GM12878 (cell line): ENCODE results near the gene MYO15B. TPM values are rescaled to one million over a fixed set of nuclear protein-coding genes. Genes with fewer than 3 reads are reported as not detected.

Experiments used
- ATAC-seq: fragments of 200-7000 bp; cut with Tn5 transposase; 3 replicates; pipeline ENCODE4 v1.9.1; 2020; ENCODE audit warnings: mild to moderate bottlenecking, moderate library complexity
- BruUV-seq: library from RNA; stranded (reverse); fragments of 400-500 nt; replicated peaks from 2 replicates; lab custom pipeline; 2021; lab: Mats Ljungman, UMichigan
- CTCF ChIA-PET: fragments of 300-600 bp; sonication (Branson Sonifier 250); formaldehyde crosslinking; extraction: SDS; loops from one replicate; lab custom pipeline; 2021; ENCODE audit warnings: inconsistent platforms; lab: Yijun Ruan, JAX
- POLR2A ChIA-PET: fragments of 350-600 bp; formaldehyde crosslinking; extraction: SDS; loops from one replicate; lab custom pipeline; 2021; ENCODE audit warnings: inconsistent platforms; lab: Charles Lee
- RAD21 ChIA-PET: fragments of 300-600 bp; sonication (Branson Sonifier 250); formaldehyde crosslinking; loops from one replicate; lab custom pipeline; 2023; ENCODE audit warnings: antibody characterized with exemption; ENCODE audit not compliant: unreplicated experiment; lab: Charles Lee
- SMC1A ChIA-PET: fragments of 300-600 bp; sonication (Branson Sonifier 250); formaldehyde crosslinking; loops from one replicate; lab custom pipeline; 2023; ENCODE audit not compliant: unreplicated experiment, uncharacterized antibody; lab: Charles Lee
- DNase-seq: peaks from one replicate; pipeline ENCODE4 v3.0.0-alpha.2; 2011; ENCODE audit warnings: low read depth, low spot score
- FAIRE-seq: peaks from 3 replicates; lab custom pipeline; 2011; peaks lifted over from hg19 to GRCh38; lab: Jason Lieb, UNC
- H2AFZ ChIP-seq: 2 replicates; pipeline ENCODE4 v1.6.0; 2011; ENCODE audit warnings: low read depth, low read length, control low read depth; ENCODE audit not compliant: control insufficient read depth
- H3K27ac ChIP-seq: 2 replicates; pipeline ENCODE4 v1.5.1; 2011; ENCODE audit warnings: control low read depth; ENCODE audit not compliant: control insufficient read depth, insufficient read depth
- H3K27me3 ChIP-seq, 2 experiments: replicated peaks in 1 of 2; 2 replicates each; pipeline versions ENCODE4 v1.6.0 to v1.6.1; 2011; ENCODE audit warnings: low read length in 1 of 2; ENCODE audit not compliant: control insufficient read depth in 2 of 2, insufficient read depth in 2 of 2
- H3K36me3 ChIP-seq, 2 experiments: 2 replicates each; pipeline ENCODE4 v1.5.1; 2011; ENCODE audit warnings: low read length in 1 of 2; ENCODE audit not compliant: control insufficient read depth in 2 of 2, insufficient read depth in 2 of 2
- H3K4me1 ChIP-seq: 2 replicates; pipeline ENCODE4 v1.6.1; 2011; ENCODE audit warnings: mild to moderate bottlenecking, low read length, moderate library complexity, mixed read lengths; ENCODE audit not compliant: control insufficient read depth, insufficient read depth
- H3K4me2 ChIP-seq: 2 replicates; pipeline ENCODE4 v1.6.0; 2011; ENCODE audit warnings: control low read depth; ENCODE audit not compliant: control insufficient read depth, insufficient read depth
- H3K4me3 ChIP-seq: fragments of 200-600 bp; sonication (generic); 2 replicates; pipeline ENCODE4 v1.5.1; 2016
- H3K79me2 ChIP-seq: 2 replicates; pipeline ENCODE4 v1.6.0; 2011; ENCODE audit warnings: low read length; ENCODE audit not compliant: control insufficient read depth, insufficient read depth
- H3K9ac ChIP-seq: 2 replicates; pipeline ENCODE4 v1.8.0; 2011; ENCODE audit warnings: low read length, control low read depth, mixed read lengths; ENCODE audit not compliant: control insufficient read depth, insufficient read depth
- H3K9me3 ChIP-seq: replicated peaks from 3 replicates; pipeline ENCODE4 v1.5.1; 2011; ENCODE audit warnings: mild to moderate bottlenecking, low read length; ENCODE audit not compliant: control insufficient read depth, insufficient read depth
- H4K20me1 ChIP-seq: 2 replicates; pipeline ENCODE4 v1.6.0; 2011; ENCODE audit not compliant: control insufficient read depth, insufficient read depth
- ATF2 ChIP-seq: IDR thresholded peaks from 2 replicates; pipeline ENCODE4 v1.6.1; 2012; ENCODE audit warnings: low read length, inconsistent platforms
- BACH1 ChIP-seq: fragments of 450-650 bp; IDR thresholded peaks from 2 replicates; pipeline ENCODE4 v1.6.1; 2017; ENCODE audit warnings: mild to moderate bottlenecking, borderline replicate concordance
- BRCA1 ChIP-seq: IDR thresholded peaks from 2 replicates; pipeline ENCODE4 v1.6.1; 2011; ENCODE audit warnings: low read depth, low read length, improper control_type of control experiment
- CREB1 ChIP-seq: IDR thresholded peaks from 2 replicates; pipeline ENCODE4 v1.6.1; 2012; ENCODE audit warnings: low read depth, mild to moderate bottlenecking, inconsistent platforms
- HDGF ChIP-seq: fragments of 450-650 bp; IDR thresholded peaks from 2 replicates; pipeline ENCODE4 v1.6.1; 2016; ENCODE audit warnings: antibody characterized with exemption
- NKRF ChIP-seq: fragments of 450-650 bp; conservative IDR thresholded peaks from 2 replicates; pipeline ENCODE4 v1.6.1; 2017; ENCODE audit warnings: mild to moderate bottlenecking, moderate library complexity
- NRF1 ChIP-seq: conservative IDR thresholded peaks from 2 replicates; pipeline ENCODE4 v1.6.1; 2011; ENCODE audit warnings: mild to moderate bottlenecking, low read depth, low read length, improper control_type of control experiment
- SIN3A ChIP-seq: IDR thresholded peaks from 2 replicates; pipeline ENCODE4 v1.6.1; 2012; ENCODE audit warnings: low read depth, low read length, improper control_type of control experiment
- SP1 ChIP-seq: IDR thresholded peaks from one replicate; pipeline ENCODE4 v1.6.1; 2011; ENCODE audit warnings: low read depth, low read length
- SUPT20H ChIP-seq: IDR thresholded peaks from 2 replicates; pipeline ENCODE4 v1.6.1; 2011; ENCODE audit warnings: low read depth, mild to moderate bottlenecking, low read length, moderate library complexity, borderline replicate concordance; ENCODE audit not compliant: control insufficient read depth
- TAF1 ChIP-seq: IDR thresholded peaks from 2 replicates; pipeline ENCODE4 v1.6.1; 2011; ENCODE audit warnings: mild to moderate bottlenecking, low read depth, low read length, borderline replicate concordance
- TCF3 ChIP-seq: IDR thresholded peaks from 2 replicates; pipeline ENCODE4 v1.6.1; 2012; ENCODE audit warnings: low read depth, mild to moderate bottlenecking, low read length, borderline replicate concordance; ENCODE audit not compliant: insufficient read depth
- USF2 ChIP-seq: IDR thresholded peaks from 2 replicates; pipeline ENCODE4 v1.6.1; 2011; ENCODE audit warnings: low read depth, low read length, improper control_type of control experiment, borderline replicate concordance
- WRNIP1 ChIP-seq: IDR thresholded peaks from 2 replicates; pipeline ENCODE4 v1.6.1; 2011; ENCODE audit warnings: low read depth, low read length, improper control_type of control experiment, borderline replicate concordance
- ZBTB33 ChIP-seq: fragments of 450-650 bp; IDR thresholded peaks from 2 replicates; pipeline ENCODE4 v1.6.1; 2017; ENCODE audit warnings: mild to moderate bottlenecking
- ZNF217 ChIP-seq: fragments of 450-650 bp; IDR thresholded peaks from 2 replicates; pipeline ENCODE4 v1.6.1; 2017; ENCODE audit warnings: antibody characterized with exemption, mild to moderate bottlenecking
- ZNF384 ChIP-seq: IDR thresholded peaks from 2 replicates; pipeline ENCODE4 v1.6.1; 2012; ENCODE audit warnings: low read depth, mild to moderate bottlenecking, low read length, improper control_type of control experiment, borderline replicate concordance
- whole genome bisulfite sequencing: methylation state at CpG from one replicate; pipeline ENCODE4 v1.1.6; 2016; ENCODE audit warnings: low lambda C conversion rate; ENCODE audit not compliant: insufficient replicate concordance, insufficient coverage; ENCODE audit errors: missing lambda C conversion rate; 5-methylcytosine and 5-hydroxymethylcytosine counted together
- in situ Hi-C: fragments of 300-500 bp; cut with MboI; formaldehyde crosslinking; loops from 9 replicates; pipeline ENCODE4 v1.14.3; 2018; ENCODE audit warnings: mixed read lengths
- intact Hi-C: fragments of 100-400 bp; cut with micrococcal nuclease; formaldehyde crosslinking; loops from one replicate; pipeline ENCODE4 v1.14.2; 2022; ENCODE audit not compliant: unreplicated experiment
- polyA plus RNA-seq, 11 experiments: library from polyadenylated mRNA; depleted of rRNA in 4 of 11; unstranded in 6 of 11; stranded (reverse) in 5 of 11; fragments of >200 nt; fragmentation: Nextera tagmentation in 4 of 11; fragmentation: Illumina TruSeq in 1 of 11; extraction: Ambion mirVana in 4 of 11; extraction: Trizol in 1 of 11; gene quantifications; 1 replicate in 1 of 11; 2 replicates in 10 of 11; pipeline versions ENCODE4 v1.2.1 to v1.2.3, GENCODE V29; 2011 to 2016; ENCODE audit warnings: inconsistent platforms in 2 of 11, missing spikeins in 2 of 11, low read depth in 1 of 11
- total RNA-seq, 4 experiments: library from RNA; depleted of rRNA in 3 of 4; stranded (reverse); fragments of >200 nt in 3 of 4; fragmentation: Illumina TruSeq in 1 of 4; extraction: Trizol in 1 of 4; gene quantifications; 2 replicates each; pipeline versions ENCODE4 v1.2.1 to v1.2.3, GENCODE V29; 2013 to 2021

The MYO15B gene
- total and polyA plus RNA-seq, 10 of the 15 experiments (the other 5 are each of a cell fraction or from before 2014, with no cell fraction given), result 0.67 to 15.4 (median 2.3) TPM; not detected in 1

GRCh38 chr17:75552425-75553294, 34.9 kb upstream of the MYO15B start:
- SMC1A ChIA-PET, result interaction anchor here (1.2 kb wide), 1 partner anchor 10 kb away, joined by 3 read pairs; no protein-coding TSS in a partner anchor
- Histone ChIP-seq H3K9ac (no peak overlapping the region), H3K9me3 (no peaks in the 10 kb centered on the region), H3K27me3 (no peaks in the 10 kb centered on the region), H2AFZ (no peak overlapping the region), H3K36me3 (no peaks in the 10 kb centered on the region), H3K4me2 (no peak overlapping the region), H4K20me1 (no peaks in the 10 kb centered on the region), H3K79me2 (no peaks in the 10 kb centered on the region), H3K4me3 (no peak overlapping the region), H3K27ac (no peak overlapping the region), H3K4me1 (no peaks in the 10 kb centered on the region)
- CTCF ChIA-PET, result interaction anchor here (1.4 to 1.6 kb wide), 2 partner anchors 49 to 80 kb away, joined by 4 to 6 read pairs; partner anchors contain the start of gene SMIM5
- 53% methylated on average over 14 of the region's 14 CpGs for WGBS
- POLR2A ChIA-PET, result no interaction called here
- no TSS peak for BruUV-seq
- DNase-seq (no peak), FAIRE-seq (no peak), ATAC-seq (no peak)
- RAD21 ChIA-PET, result no interaction called here
- in situ Hi-C loops, result no loop called here
- TF ChIP-seq CREB1 (no peak), ATF2 (no peak), NRF1 (no peak), ZBTB33 (no peak), SUPT20H (no peak), SP1 (no peak), WRNIP1 (no peak), HDGF (no peak), SIN3A (no peak), TCF3 (no peak), BACH1 (no peak), NKRF (no peak), BRCA1 (no peak), USF2 (no peak), ZNF217 (no peak), ZNF384 (no peak), TAF1 (no peak)
- intact Hi-C loops, result no loop called here
